BLaER1 treated with 17β-estradiol and CSF1 and Interleukin-3, amounts not matched to agents 10 nM and 100 nM (cell line): ENCODE results near the gene GABBR2.

Source experiments
- H3K27ac ChIP-seq, 11 experiments: shearing (Covaris generic); formaldehyde crosslinking; 2 replicates each; pipeline ENCODE4 v1.8.1; 2022
- H3K27me3 ChIP-seq, 11 experiments: shearing (Covaris generic); formaldehyde crosslinking; 2 replicates each; pipeline ENCODE4 v1.8.1; 2022
- H3K36me3 ChIP-seq, 11 experiments: shearing (Covaris generic); formaldehyde crosslinking; 2 replicates each; pipeline ENCODE4 v1.8.1; 2022
- H3K4me1 ChIP-seq, 10 experiments: shearing (Covaris generic); formaldehyde crosslinking; 2 replicates each; pipeline ENCODE4 v1.8.1; 2022
- H3K4me2 ChIP-seq, 11 experiments: shearing (Covaris generic); formaldehyde crosslinking; 2 replicates each; pipeline ENCODE4 v1.8.1; 2022
- H3K4me3 ChIP-seq, 10 experiments: shearing (Covaris generic); formaldehyde crosslinking; 2 replicates each; pipeline ENCODE4 v1.8.1; 2022
- H3K9ac ChIP-seq, 11 experiments: shearing (Covaris generic); formaldehyde crosslinking; 2 replicates each; pipeline ENCODE4 v1.8.1; 2022
- H3K9me3 ChIP-seq, 11 experiments: shearing (Covaris generic); formaldehyde crosslinking; replicated peaks in 1 of 11; 2 replicates each; pipeline ENCODE4 v1.8.1; 2022
- H4K20me1 ChIP-seq, 11 experiments: shearing (Covaris generic); formaldehyde crosslinking; 2 replicates each; pipeline ENCODE4 v1.8.1; 2022
- Cebpa-rat ChIP-seq, 11 experiments: shearing (Covaris generic); IDR thresholded peaks; 2 replicates each; pipeline ENCODE4 v1.8.1; 2022

GABBR2 gene

DNA sequence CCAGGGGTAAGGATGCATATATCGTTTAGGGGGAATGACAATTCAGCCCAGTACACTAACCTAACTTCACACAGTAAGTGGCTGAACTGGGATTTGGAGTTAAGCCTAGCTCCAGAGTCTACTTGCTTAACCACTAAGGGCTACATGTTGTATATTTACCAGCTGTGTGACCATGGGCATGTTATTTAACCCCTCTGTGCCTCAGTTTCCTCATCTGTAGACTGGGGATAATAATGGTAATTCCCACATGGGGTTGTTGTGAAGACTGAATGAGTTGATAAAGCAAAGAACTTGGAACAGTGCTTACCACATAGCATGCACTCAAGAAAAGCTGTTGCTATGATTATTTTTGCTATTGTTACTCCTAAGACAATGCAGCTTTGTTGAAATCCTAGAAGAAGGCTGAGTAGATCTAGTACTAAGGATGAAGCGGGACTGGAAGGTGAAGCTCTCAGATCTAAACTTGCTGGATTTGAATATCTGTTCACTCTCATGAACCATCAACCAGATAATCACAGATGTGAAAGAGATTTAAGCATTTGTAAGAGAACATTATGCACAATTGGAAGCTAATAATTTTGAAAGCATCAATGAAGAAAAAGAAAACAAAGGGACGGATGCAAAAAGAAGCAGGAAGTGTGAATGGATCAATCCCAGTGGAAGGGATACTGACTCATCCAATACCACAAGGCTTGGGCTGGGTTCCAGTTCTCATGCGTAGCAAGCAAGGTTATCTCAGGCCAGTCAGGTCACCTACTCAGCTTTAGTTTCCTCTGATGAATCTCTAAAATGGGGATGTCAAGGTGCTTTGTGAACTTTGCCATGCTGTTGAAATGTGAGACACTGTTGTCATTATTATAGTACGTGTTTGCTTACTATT is 374.8 kb downstream of the GABBR2 start:
- H3K27me3 ChIP-seq: no peaks in the 10 kb centered on the region
- H3K4me3 ChIP-seq: no peak overlapping the region
- no peak for TF ChIP-seq Cebpa-rat (IDR thresholded peaks at IDR 0.05)
- H4K20me1 ChIP-seq: no peaks in the 10 kb centered on the region; a peak in 1 of 22 replicates
- no peaks in the 10 kb centered on the region for H3K36me3 ChIP-seq
- no peak overlapping the region for H3K27ac ChIP-seq
- H3K4me1 ChIP-seq: no peaks in the 10 kb centered on the region
- H3K9ac ChIP-seq: no peak overlapping the region
- H3K4me2 ChIP-seq: no peak overlapping the region
- peaks cover 0 to 4% (median 0%) of the 10 kb centered on the region in 11 experiments; a peak in 2 of 22 replicates for H3K9me3 ChIP-seq

DNA sequence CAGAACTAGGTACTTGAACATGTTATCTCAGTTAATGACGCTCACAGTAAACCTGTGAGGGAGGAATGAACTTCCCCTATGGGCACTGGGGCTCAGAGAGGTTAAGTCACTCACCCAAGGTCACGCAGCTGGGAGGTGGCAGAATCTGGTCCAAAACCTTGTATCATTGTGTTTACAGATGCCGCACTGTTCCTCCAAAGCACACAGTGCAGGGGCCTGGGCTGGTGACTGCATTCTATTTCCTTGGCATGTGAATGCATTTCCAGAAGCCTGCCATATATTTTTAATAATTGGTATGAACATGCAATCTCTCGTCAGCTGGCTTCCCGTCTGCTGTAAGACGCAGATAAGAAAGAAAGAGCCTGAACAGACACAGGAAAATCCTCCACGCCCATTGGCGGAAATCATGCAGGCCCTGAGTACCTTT is 376.3 kb downstream of the GABBR2 start:
- H3K27ac ChIP-seq: no peak overlapping the region
- no peak for TF ChIP-seq Cebpa-rat (IDR thresholded peaks at IDR 0.05)
- H3K36me3 ChIP-seq: no peaks in the 10 kb centered on the region

DNA sequence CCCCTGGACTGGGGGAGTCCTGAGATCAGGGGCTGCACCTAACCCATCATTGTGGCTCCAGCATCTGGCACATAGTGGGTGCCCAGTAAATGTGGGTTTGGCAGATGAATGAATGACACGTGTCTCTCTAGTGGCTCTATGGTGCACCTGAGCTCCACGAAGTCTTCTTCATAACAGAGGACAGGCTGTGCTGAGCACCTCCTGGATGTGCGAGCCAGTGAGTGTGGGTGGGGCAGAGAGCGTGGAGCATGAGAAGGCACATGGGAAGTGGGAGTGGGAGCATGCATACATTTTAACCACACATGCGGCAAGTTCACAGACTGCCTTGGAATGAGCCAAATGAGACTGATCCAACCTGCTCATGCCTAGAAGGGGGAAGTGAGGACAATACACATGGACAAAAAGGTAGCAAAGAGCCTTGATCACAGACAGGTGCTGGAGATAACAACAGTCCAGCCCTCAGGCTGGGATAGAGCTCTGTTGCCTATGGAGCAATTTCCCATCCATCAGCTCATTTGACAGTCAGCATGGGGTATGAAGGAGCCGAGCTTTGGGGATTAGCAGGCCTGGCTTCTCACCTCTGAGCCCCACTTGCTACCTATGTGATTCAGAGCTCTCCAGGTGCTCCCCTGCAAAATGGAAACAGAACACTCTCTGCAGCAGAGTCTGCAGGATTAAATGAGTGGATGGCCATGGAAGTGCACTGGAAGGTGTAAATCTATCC is 377.0 kb downstream of the GABBR2 start:
- TF ChIP-seq Cebpa-rat (IDR thresholded peaks at IDR 0.05): no peak
- H4K20me1 ChIP-seq: no peaks in the 10 kb centered on the region; a peak in 1 of 22 replicates
- H3K9me3 ChIP-seq: no peaks in the 10 kb centered on the region
- H3K4me2 ChIP-seq: no peak overlapping the region
- no peaks in the 10 kb centered on the region for H3K36me3 ChIP-seq
- no peak overlapping the region for H3K4me3 ChIP-seq
- H3K27ac ChIP-seq: no peak overlapping the region
- H3K27me3 ChIP-seq: no peaks in the 10 kb centered on the region
- H3K9ac ChIP-seq: no peak overlapping the region
- no peaks in the 10 kb centered on the region for H3K4me1 ChIP-seq

More for the DNA sequence above, 376.3 kb downstream of the GABBR2 start:
- Histone ChIP-seq H3K9ac (no peak overlapping the region), H3K4me3 (no peak overlapping the region), H3K9me3 (no peaks in the 10 kb centered on the region), H4K20me1 (no peaks in the 10 kb centered on the region; a peak in 1 of 22 replicates), H3K27me3 (no peaks in the 10 kb centered on the region), H3K4me2 (no peak overlapping the region), H3K4me1 (no peaks in the 10 kb centered on the region)

DNA sequence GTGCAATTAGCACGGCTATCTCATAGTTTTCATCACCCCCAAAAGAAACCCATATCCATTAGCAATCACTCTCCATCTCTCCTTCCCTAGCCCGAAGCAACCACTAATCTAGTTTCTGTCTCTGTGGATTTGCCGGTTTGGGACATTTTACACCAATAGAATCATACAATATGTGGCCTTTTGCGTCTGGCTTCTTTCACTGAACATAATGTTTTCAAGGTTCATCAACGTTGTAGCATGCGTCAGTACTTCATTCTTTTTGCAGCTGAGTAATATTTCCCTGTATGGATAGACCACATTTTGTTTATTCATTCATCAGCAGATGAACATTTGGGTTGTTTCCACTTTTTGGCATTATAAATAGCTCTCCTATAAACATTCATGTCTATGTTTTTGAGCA is 377.9 kb downstream of the GABBR2 start:
- Histone ChIP-seq H3K9ac (no peak overlapping the region), H3K4me2 (no peak overlapping the region), H3K27me3 (no peaks in the 10 kb centered on the region), H3K27ac (no peak overlapping the region), H3K4me3 (no peak overlapping the region), H3K4me1 (no peaks in the 10 kb centered on the region), H3K9me3 (no peaks in the 10 kb centered on the region), H4K20me1 (no peaks in the 10 kb centered on the region; a peak in 1 of 22 replicates), H3K36me3 (no peaks in the 10 kb centered on the region)
- no peak for TF ChIP-seq Cebpa-rat (IDR thresholded peaks at IDR 0.05)

DNA sequence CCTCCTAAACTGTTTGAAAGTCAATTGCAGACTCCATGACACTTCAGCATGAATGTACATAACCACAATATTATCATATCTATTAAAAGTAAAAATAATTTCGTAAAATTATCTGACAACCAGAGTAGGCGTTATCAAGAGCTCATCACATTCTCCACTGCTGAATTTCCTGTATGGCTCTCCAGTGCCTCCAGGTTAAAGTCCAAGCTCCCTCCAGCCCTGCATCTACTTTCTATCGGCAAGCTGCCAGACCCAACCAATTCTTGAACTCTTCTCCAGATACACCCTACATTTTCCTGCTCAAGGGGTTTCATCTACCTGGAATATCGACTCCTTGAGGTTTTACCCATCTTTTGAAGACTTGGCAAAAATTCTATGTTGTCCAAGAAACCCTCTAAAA is 378.8 kb downstream of the GABBR2 start:
- Histone ChIP-seq H3K27ac (no peak overlapping the region), H3K36me3 (no peaks in the 10 kb centered on the region), H3K4me1 (no peaks in the 10 kb centered on the region), H4K20me1 (no peaks in the 10 kb centered on the region; a peak in 1 of 22 replicates), H3K9ac (no peak overlapping the region), H3K9me3 (no peaks in the 10 kb centered on the region), H3K4me3 (no peak overlapping the region), H3K4me2 (no peak overlapping the region), H3K27me3 (no peaks in the 10 kb centered on the region)
- TF ChIP-seq Cebpa-rat (IDR thresholded peaks at IDR 0.05): no peak

DNA sequence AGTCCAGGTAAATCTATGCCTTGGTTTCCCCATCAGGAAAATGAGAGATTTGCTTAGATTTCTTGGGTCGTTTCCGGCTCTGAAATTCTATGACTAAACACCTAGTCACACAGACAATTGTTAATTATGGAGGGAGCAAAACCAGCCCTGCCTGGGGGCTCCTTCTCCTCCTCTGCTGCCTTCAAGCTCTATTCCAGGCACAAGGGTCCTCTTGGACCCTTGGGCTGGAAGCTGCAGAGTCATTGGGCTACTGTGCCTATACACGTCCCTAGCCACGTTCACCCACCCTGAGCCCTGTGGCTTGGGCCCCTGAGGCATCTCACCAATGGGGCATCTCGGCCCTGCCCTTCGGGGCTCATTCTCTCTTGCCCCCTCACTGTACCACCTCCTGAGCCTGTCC is 379.5 kb downstream of the GABBR2 start:
- no peaks in the 10 kb centered on the region for H3K27me3 ChIP-seq
- H3K4me1 ChIP-seq: no peaks in the 10 kb centered on the region
- TF ChIP-seq Cebpa-rat (IDR thresholded peaks at IDR 0.05): no peak
- H3K27ac ChIP-seq: no peak overlapping the region
- H3K36me3 ChIP-seq: no peaks in the 10 kb centered on the region
- no peak overlapping the region for H3K4me3 ChIP-seq
- H3K9me3 ChIP-seq: no peaks in the 10 kb centered on the region
- H3K9ac ChIP-seq: no peak overlapping the region
- H3K4me2 ChIP-seq: no peak overlapping the region
- H4K20me1 ChIP-seq: no peaks in the 10 kb centered on the region; a peak in 1 of 22 replicates

DNA sequence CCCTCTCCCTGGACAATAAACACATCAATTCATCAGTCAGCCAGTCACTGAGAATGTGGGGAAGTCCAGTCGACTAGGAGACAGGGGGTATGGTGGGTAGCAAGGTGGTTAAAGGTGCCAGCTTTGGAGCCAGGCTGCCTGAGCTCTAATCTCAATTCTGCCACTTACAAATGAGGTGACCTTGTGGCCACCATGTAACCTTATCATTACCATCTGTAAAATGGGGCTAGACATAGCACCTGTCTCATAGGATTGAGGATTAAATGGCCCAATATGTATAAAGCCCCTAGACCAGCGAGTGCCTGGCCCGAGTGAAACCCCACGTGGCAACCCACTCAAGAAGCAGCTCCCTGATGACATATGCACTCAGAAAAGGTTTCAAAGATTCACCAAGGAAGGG is 380.0 kb downstream of the GABBR2 start:
- no peak for TF ChIP-seq Cebpa-rat (IDR thresholded peaks at IDR 0.05)
- no peak overlapping the region for H3K4me2 ChIP-seq
- H3K4me3 ChIP-seq: no peak overlapping the region
- no peak overlapping the region for H3K9ac ChIP-seq
- H3K9me3 ChIP-seq: no peaks in the 10 kb centered on the region
- H4K20me1 ChIP-seq: no peaks in the 10 kb centered on the region; a peak in 1 of 22 replicates
- no peaks in the 10 kb centered on the region for H3K36me3 ChIP-seq
- no peaks in the 10 kb centered on the region for H3K27me3 ChIP-seq
- no peak overlapping the region for H3K27ac ChIP-seq
- no peaks in the 10 kb centered on the region for H3K4me1 ChIP-seq

DNA sequence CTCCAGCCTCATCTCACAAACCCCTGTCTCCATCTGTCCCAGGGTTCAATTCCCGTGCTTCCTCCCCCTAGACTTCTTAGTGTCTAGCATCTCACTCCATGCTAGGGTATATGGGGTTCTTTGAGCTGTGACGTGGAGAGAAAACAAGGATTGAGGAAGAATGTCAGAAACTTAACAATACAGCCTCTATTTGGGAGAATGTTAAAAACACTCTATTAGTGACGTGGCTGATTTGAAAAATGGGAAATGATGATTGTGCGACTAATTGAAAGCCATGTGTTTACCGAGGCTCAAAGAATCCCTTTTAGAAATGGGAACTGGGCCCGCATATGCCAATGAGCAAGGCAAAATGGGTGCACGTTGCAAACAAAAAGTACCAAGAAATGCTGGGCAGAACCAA is 380.6 kb downstream of the GABBR2 start:
- H3K36me3 ChIP-seq: no peaks in the 10 kb centered on the region
- no peak overlapping the region for H3K27ac ChIP-seq
- TF ChIP-seq Cebpa-rat (IDR thresholded peaks at IDR 0.05): no peak
- no peaks in the 10 kb centered on the region for H4K20me1 ChIP-seq
- H3K4me2 ChIP-seq: no peak overlapping the region
- no peak overlapping the region for H3K4me3 ChIP-seq
- no peaks in the 10 kb centered on the region for H3K27me3 ChIP-seq
- no peaks in the 10 kb centered on the region for H3K9me3 ChIP-seq
- no peaks in the 10 kb centered on the region for H3K4me1 ChIP-seq
- H3K9ac ChIP-seq: no peak overlapping the region

DNA sequence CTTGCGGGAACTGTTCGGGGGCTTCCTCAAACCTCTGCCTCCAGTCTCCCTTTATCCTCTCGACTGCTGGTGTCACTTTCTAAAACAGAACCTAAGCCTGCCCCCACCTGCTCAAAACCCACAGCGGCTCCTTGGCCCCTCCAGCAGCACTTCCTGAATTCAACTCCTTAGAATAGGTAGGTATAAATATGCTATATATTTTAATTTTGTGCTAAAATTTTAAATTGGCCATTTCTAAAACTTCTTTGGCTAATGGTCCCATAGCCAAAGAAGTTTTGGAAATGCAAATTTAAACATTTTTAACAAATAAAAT is 381.5 kb downstream of the GABBR2 start:
- no peak overlapping the region for H3K27ac ChIP-seq
- no peak overlapping the region for H3K9ac ChIP-seq
- H3K4me1 ChIP-seq: no peaks in the 10 kb centered on the region
- H4K20me1 ChIP-seq: no peaks in the 10 kb centered on the region
- H3K36me3 ChIP-seq: no peaks in the 10 kb centered on the region
- H3K9me3 ChIP-seq: no peaks in the 10 kb centered on the region
- H3K4me3 ChIP-seq: no peak overlapping the region
- no peaks in the 10 kb centered on the region for H3K27me3 ChIP-seq
- no peak overlapping the region for H3K4me2 ChIP-seq
- TF ChIP-seq Cebpa-rat (IDR thresholded peaks at IDR 0.05): no peak
